DND-41 (cell line): ENCODE data around the gene CCHCR1.

Experiments
- EZH2 ChIP-seq: IDR thresholded peaks from 3 replicates; pipeline ENCODE4 v1.6.1; 2012; ENCODE audit warnings: borderline replicate concordance, low read depth, mild to moderate bottlenecking, moderate library complexity, low read length, inconsistent platforms; ENCODE audit not compliant: severe bottlenecking
- TF ChIP-seq, protein P1 (sequence below): IDR thresholded peaks from 2 replicates; pipeline ENCODE4 v1.5.1; 2012; ENCODE audit warnings: borderline replicate concordance, low read length, moderate library complexity, mild to moderate bottlenecking; ENCODE audit not compliant: poor library complexity, severe bottlenecking; ENCODE audit errors: extremely low read depth

DNA sequence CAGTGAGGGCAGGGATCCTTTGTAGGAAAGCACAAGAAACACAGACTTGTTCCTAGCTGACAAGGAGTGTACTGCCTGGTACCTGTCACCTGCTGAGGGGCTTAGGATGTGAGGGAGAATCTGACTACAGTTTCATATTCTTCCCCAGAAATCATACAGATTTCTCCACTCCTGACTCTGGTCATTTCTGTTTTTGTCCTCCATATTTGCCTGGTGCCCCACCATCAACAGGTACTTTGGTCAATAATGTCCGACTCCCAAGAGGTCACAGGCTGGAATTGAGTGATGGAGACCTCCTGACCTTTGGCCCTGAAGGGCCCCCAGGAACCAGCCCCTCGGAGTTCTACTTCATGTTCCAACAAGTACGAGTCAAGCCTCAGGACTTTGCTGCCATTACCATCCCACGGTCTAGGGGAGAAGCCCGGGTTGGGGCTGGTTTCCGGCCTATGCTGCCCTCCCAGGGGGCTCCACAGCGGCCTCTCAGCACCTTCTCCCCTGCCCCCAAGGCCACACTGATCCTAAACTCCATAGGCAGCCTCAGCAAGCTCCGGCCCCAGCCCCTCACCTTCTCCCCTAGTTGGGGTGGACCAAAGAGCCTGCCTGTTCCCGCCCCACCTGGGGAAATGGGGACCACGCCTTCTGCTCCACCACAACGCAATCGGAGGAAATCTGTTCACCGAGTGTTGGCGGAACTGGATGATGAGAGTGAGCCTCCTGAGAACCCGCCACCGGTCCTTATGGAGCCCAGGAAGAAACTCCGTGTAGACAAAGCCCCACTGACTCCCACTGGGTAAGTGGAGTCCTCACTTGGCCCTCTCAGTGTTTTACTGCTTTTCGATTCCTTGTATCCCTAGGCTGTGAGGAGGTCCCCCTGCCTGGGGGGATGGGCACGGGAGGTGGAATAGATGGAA, 3.9 kb upstream of the CCHCR1 start:
- TF ChIP-seq, protein P1, sequence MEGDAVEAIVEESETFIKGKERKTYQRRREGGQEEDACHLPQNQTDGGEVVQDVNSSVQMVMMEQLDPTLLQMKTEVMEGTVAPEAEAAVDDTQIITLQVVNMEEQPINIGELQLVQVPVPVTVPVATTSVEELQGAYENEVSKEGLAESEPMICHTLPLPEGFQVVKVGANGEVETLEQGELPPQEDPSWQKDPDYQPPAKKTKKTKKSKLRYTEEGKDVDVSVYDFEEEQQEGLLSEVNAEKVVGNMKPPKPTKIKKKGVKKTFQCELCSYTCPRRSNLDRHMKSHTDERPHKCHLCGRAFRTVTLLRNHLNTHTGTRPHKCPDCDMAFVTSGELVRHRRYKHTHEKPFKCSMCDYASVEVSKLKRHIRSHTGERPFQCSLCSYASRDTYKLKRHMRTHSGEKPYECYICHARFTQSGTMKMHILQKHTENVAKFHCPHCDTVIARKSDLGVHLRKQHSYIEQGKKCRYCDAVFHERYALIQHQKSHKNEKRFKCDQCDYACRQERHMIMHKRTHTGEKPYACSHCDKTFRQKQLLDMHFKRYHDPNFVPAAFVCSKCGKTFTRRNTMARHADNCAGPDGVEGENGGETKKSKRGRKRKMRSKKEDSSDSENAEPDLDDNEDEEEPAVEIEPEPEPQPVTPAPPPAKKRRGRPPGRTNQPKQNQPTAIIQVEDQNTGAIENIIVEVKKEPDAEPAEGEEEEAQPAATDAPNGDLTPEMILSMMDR, result no peak
- no peak for TF ChIP-seq EZH2
